ENCODE results near the gene EXOC4. TPM values are rescaled to one million over a fixed set of nuclear protein-coding genes. Genes with fewer than 3 reads are reported as not detected.

The EXOC4 gene
- total RNA-seq, 1 experiment from 2014 or later, result 75.8 TPM

- H3K9me3 Mint-ChIP-seq, result no peaks in the 10 kb centered on the region
- Histone ChIP-seq H3K4me1 (ENCODE audit: insufficient read depth, low read length) (no peaks in the 10 kb centered on the region; the same call in 1 of the 2 replicates), H2AK5ac (ENCODE audit: insufficient read length, low read length) (no peak overlapping the region), H3K9me3 (ENCODE audit: control insufficient read depth, low read depth, low read length) (no peaks in the 10 kb centered on the region), H3K9ac (ENCODE audit: extremely low read depth, insufficient read length, low read length) (no peak overlapping the region), H2BK20ac (ENCODE audit: low read depth, low read length, poor library complexity, severe bottlenecking) (no peak overlapping the region), H2AFZ (ENCODE audit: low read length) (no peak overlapping the region), H2BK12ac (ENCODE audit: insufficient read length, low read depth, low read length) (no peak overlapping the region), H4K8ac (replicated peaks; ENCODE audit: insufficient read length, low read depth, low read length) (no peak overlapping the region), H4K91ac (ENCODE audit: insufficient read length, low read depth, low read length) (no peak overlapping the region), H3K18ac (ENCODE audit: insufficient read length, low read depth, low read length) (no peak overlapping the region), H4K5ac (ENCODE audit: insufficient read length, low read depth, low read length) (no peak overlapping the region), H3K27me3 (ENCODE audit: insufficient read depth, low read length) (no peaks in the 10 kb centered on the region), H3K79me1 (ENCODE audit: insufficient read depth, low read depth, low read length, poor library complexity, severe bottlenecking) (no peaks in the 10 kb centered on the region), H3T11ph (ENCODE audit: low read length) (no peak overlapping the region), H3K79me2 (ENCODE audit: insufficient read depth, low read length) (no peaks in the 10 kb centered on the region), H3K27ac (ENCODE audit: insufficient read length, low read depth, low read length) (no peak overlapping the region), H3K23me2 (ENCODE audit: insufficient read length, low read depth, low read length, poor library complexity, severe bottlenecking) (no peaks in the 10 kb centered on the region), H2BK120ac (ENCODE audit: low read depth, low read length, poor library complexity, severe bottlenecking) (no peak overlapping the region), H3K56ac (ENCODE audit: insufficient read length, low read depth, low read length) (no peak overlapping the region), H4K20me1 (ENCODE audit: control insufficient read depth, insufficient read depth, insufficient read length) (no peaks in the 10 kb centered on the region), H2BK5ac (ENCODE audit: insufficient read length, low read length) (no peak overlapping the region), H3K4ac (ENCODE audit: low read depth, low read length) (no peak overlapping the region), H3K4me2 (ENCODE audit: insufficient read depth, insufficient read length, low read length) (no peak overlapping the region), H2BK15ac (ENCODE audit: low read depth, low read length) (no peak overlapping the region), H3K23ac (ENCODE audit: insufficient read length, low read depth, low read length) (no peak overlapping the region), H3K14ac (ENCODE audit: insufficient read depth, low read length) (no peak overlapping the region)
- H3K27ac Mint-ChIP-seq, result no peak overlapping the region
- H3K4me1 Mint-ChIP-seq, result peaks cover 10 to 12% of the 10 kb centered on the region in 2 experiments
- H3K4me3 Mint-ChIP-seq, result no peak overlapping the region
- no peak for TF ChIP-seq CTCF (conservative IDR thresholded peaks at IDR 0.05)
- 100% methylated on average over 1 of the region's 3 CpGs for WGBS (ENCODE audit: extremely low coverage, insufficient read length, low lambda C conversion rate)
- DNase-seq, result no peak
- no peaks in the 10 kb centered on the region for H3K36me3 Mint-ChIP-seq (ENCODE audit: insufficient read depth in 1 of 3, low read depth in 3 of 3)
- H3K27me3 Mint-ChIP-seq (ENCODE audit: low read depth), result no peaks in the 10 kb centered on the region
Measured at GRCh38 chr7:133571076-133571475, 318.2 kb downstream of the EXOC4 start.
